Small intestine (tissue), 7 donors: ENCODE data around the gene MYO18A. TPM values are rescaled to one million over a fixed set of nuclear protein-coding genes. Genes with fewer than 3 reads are reported as not detected.

Source experiments
- DNase-seq, 2 donors: peaks; one replicate each; pipeline versions ENCODE4 v3.0.0 to v3.0.0-alpha.2; 2013
- FAIRE-seq: peaks from 2 replicates; lab custom pipeline; 2012; peaks lifted over from hg19 to GRCh38; lab: Jason Lieb, UNC
- H3K27ac ChIP-seq, 3 donors: one replicate each; pipeline ENCODE4 v1.5.1; 2013; ENCODE audit warnings: low read length in 2 of 3, mild to moderate bottlenecking in 2 of 3, control low read depth in 1 of 3, inconsistent platforms in 1 of 3, low read depth in 1 of 3, moderate library complexity in 1 of 3
- H3K27me3 ChIP-seq, 3 donors: one replicate each; pipeline ENCODE4 v1.6.1; 2013; ENCODE audit warnings: low read length in 3 of 3, inconsistent platforms in 1 of 3; ENCODE audit not compliant: control insufficient read depth in 3 of 3, insufficient read depth in 3 of 3
- H3K36me3 ChIP-seq, 3 donors: one replicate each; pipeline ENCODE4 v1.6.1; 2013; ENCODE audit warnings: low read length in 3 of 3, inconsistent platforms in 1 of 3, low read depth in 1 of 3, mild to moderate bottlenecking in 1 of 3, moderate library complexity in 1 of 3; ENCODE audit not compliant: control insufficient read depth in 3 of 3, insufficient read depth in 2 of 3
- H3K4me1 ChIP-seq, 3 donors: one replicate each; pipeline ENCODE4 v1.6.1; 2013; ENCODE audit warnings: low read length in 2 of 3, inconsistent platforms in 1 of 3, low read depth in 1 of 3, mild to moderate bottlenecking in 1 of 3, moderate library complexity in 1 of 3; ENCODE audit not compliant: control insufficient read depth in 3 of 3, insufficient read depth in 2 of 3
- H3K4me3 ChIP-seq, 3 donors: one replicate each; pipeline ENCODE4 v1.5.1; 2013; ENCODE audit warnings: low read length in 3 of 3, control low read depth in 1 of 3, inconsistent platforms in 1 of 3, low read depth in 1 of 3, mild to moderate bottlenecking in 1 of 3, moderate library complexity in 1 of 3
- H3K9me3 ChIP-seq, 2 donors: one replicate each; pipeline ENCODE4 v1.6.1; 2013; ENCODE audit warnings: low read depth in 1 of 2, low read length in 1 of 2; ENCODE audit not compliant: control insufficient read depth in 2 of 2, insufficient read depth in 1 of 2
- WGBS, 3 donors: extraction: QIAGEN DNeasy Blood & Tissue Kit; methylation state at CpG; one replicate each; pipeline ENCODE4 v1.1.7; 2013; 5-methylcytosine and 5-hydroxymethylcytosine counted together
- polyA plus RNA-seq, 4 donors: library from polyadenylated mRNA; stranded (reverse) in 3 of 4; unstranded in 1 of 4; fragments of 200-250 nt in 3 of 4; fragments of 120-200 nt in 1 of 4; gene quantifications; one replicate each; pipeline versions ENCODE4 v1.2.1 to v1.2.3, GENCODE V29; 2013
- donor health status: healthy with polysubstance abuse.
- donor health status: control.
- donor health status: control.
- donor health status: Bipolar disorder and iron deficiency.
- donor health status: healthy.

The MYO18A gene
- polyA plus RNA-seq, 4 donors = 42.9 to 66.9 (median 55.4) TPM

GRCh38 chr17:29197516-29198272 lies 17.5 kb upstream of the MYO18A start:
- no peaks in the 10 kb centered on the region for H3K36me3 ChIP-seq

GRCh38 chr17:29196769-29197515 lies 16.7 kb upstream of the MYO18A start:
- Histone ChIP-seq H3K4me1 (no peaks in the 10 kb centered on the region), H3K27me3 (peaks cover 0 to 5% (median 0%) of the 10 kb centered on the region in 3 donors), H3K36me3 (no peaks in the 10 kb centered on the region), H3K4me3 (no peak overlapping the region), H3K9me3 (no peaks in the 10 kb centered on the region), H3K27ac (no peak overlapping the region)
- FAIRE-seq (no peak), DNase-seq (no peak)
- WGBS, 3 donors = 81 to 82% (median 82%) methylated on average over 9 of the region's 9 CpGs

More at GRCh38 chr17:29197516-29198272, 17.5 kb upstream of the MYO18A start:
- no peak for DNase-seq
- H3K27me3 ChIP-seq = peaks cover 0 to 5% (median 0%) of the 10 kb centered on the region in 3 donors
- no peak for FAIRE-seq
- no peaks in the 10 kb centered on the region for H3K4me1 ChIP-seq
- H3K27ac ChIP-seq = no peak overlapping the region
- H3K4me3 ChIP-seq = no peak overlapping the region
- 89 to 93% (median 89%) methylated on average over 16 of the region's 16 CpGs for WGBS, 3 donors
- H3K9me3 ChIP-seq = no peaks in the 10 kb centered on the region

GRCh38 chr17:29195465-29196081 lies 15.4 kb upstream of the MYO18A start:
- DNase-seq = no peak
- Histone ChIP-seq H3K4me3 (no peak overlapping the region), H3K27ac (no peak overlapping the region), H3K36me3 (no peaks in the 10 kb centered on the region), H3K4me1 (no peaks in the 10 kb centered on the region), H3K27me3 (peaks cover 0 to 5% (median 0%) of the 10 kb centered on the region in 3 donors), H3K9me3 (no peaks in the 10 kb centered on the region)
- no peak for FAIRE-seq
- WGBS, 3 donors = 57 to 71% (median 70%) methylated on average over 10 of the region's 10 CpGs

- FAIRE-seq = no peak
- H3K27ac ChIP-seq = no peak overlapping the region
- no peaks in the 10 kb centered on the region for H3K36me3 ChIP-seq
- no peak overlapping the region for H3K4me3 ChIP-seq
- H3K9me3 ChIP-seq = no peaks in the 10 kb centered on the region
- WGBS, 3 donors = 92 to 94% (median 93%) methylated on average over 3 of the region's 3 CpGs
- no peaks in the 10 kb centered on the region for H3K4me1 ChIP-seq
- peaks cover 0 to 5% (median 0%) of the 10 kb centered on the region in 3 donors for H3K27me3 ChIP-seq
- DNase-seq = no peak
These were observed 14.5 kb upstream of the MYO18A start for GRCh38 chr17:29194669-29195068.

- no peaks in the 10 kb centered on the region for H3K36me3 ChIP-seq
- 72 to 82% (median 79%) methylated on average over 2 of the region's 2 CpGs for WGBS, 3 donors
- FAIRE-seq (no peak), DNase-seq (no peak)
- H3K4me3 ChIP-seq = no peak overlapping the region
- H3K27me3 ChIP-seq = peaks cover 0 to 5% (median 0%) of the 10 kb centered on the region in 3 donors
- no peaks in the 10 kb centered on the region for H3K4me1 ChIP-seq
- no peaks in the 10 kb centered on the region for H3K9me3 ChIP-seq
- H3K27ac ChIP-seq = no peak overlapping the region
These were observed 12.9 kb upstream of the MYO18A start for GRCh38 chr17:29193146-29193545.

GRCh38 chr17:29190592-29191207 lies 10.5 kb upstream of the MYO18A start:
- 84 to 85% (median 85%) methylated on average over 4 of the region's 4 CpGs for WGBS, 3 donors
- H3K27me3 ChIP-seq = no peaks in the 10 kb centered on the region
- H3K27ac ChIP-seq = no peak overlapping the region
- H3K9me3 ChIP-seq = no peaks in the 10 kb centered on the region
- no peaks in the 10 kb centered on the region for H3K4me1 ChIP-seq
- no peak for DNase-seq
- no peaks in the 10 kb centered on the region for H3K36me3 ChIP-seq
- no peak overlapping the region for H3K4me3 ChIP-seq
- no peak for FAIRE-seq

GRCh38 chr17:29190039-29190438 lies 9.8 kb upstream of the MYO18A start:
- DNase-seq (no peak), FAIRE-seq (no peak)
- Histone ChIP-seq H3K9me3 (no peaks in the 10 kb centered on the region), H3K27me3 (no peaks in the 10 kb centered on the region), H3K4me3 (no peak overlapping the region), H3K27ac (no peak overlapping the region), H3K36me3 (no peaks in the 10 kb centered on the region), H3K4me1 (no peaks in the 10 kb centered on the region)
- 45 to 86% (median 64%) methylated on average over 2 of the region's 2 CpGs for WGBS, 3 donors

- FAIRE-seq = no peak
- Histone ChIP-seq H3K4me1 (no peaks in the 10 kb centered on the region), H3K36me3 (no peaks in the 10 kb centered on the region), H3K27me3 (no peaks in the 10 kb centered on the region), H3K9me3 (no peaks in the 10 kb centered on the region), H3K4me3 (no peak overlapping the region), H3K27ac (no peak overlapping the region)
- 64 to 83% (median 77%) methylated on average over 2 of the region's 2 CpGs for whole genome bisulfite sequencing, 3 donors
- no peak for DNase-seq
These were observed 9.2 kb upstream of the MYO18A start for GRCh38 chr17:29189355-29189754.
